ENCODE measurements around the gene SETDB1.
"Not testable (repeated sequence)": the region's sequence is repeated elsewhere in the genome, so short reads cannot be mapped to it uniquely, and the experiment has no call there.

SETDB1 gene

GRCh38 chr1:150926097-150926741 lies at the start of gene SETDB1:
SETDB1 (plus strand) TSS chr1:150926363; CDS start chr1:150927715, 1,352 bp downstream.
- peak; percentile 96 to 98 for DNase-seq

DNA sequence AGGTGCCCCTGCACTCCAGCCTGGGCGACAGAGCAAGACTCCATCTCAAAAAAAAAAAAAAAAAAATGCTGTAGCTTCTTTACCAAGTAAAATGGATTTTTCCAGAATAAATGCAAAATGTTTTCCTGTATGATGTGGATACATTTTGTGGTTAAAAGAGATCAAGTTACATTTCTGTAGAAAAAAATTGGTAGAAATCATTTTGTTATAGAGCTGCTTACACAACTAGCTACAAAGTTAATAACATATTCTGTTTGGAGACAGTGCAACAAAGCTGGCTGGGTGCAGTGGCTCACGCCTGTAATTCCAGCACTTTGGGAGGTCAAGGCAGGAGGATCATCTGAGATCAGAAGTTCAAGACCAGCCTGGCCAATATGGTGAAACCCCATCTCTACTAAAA lies 47.2 kb upstream of the SETDB1 start:
- not testable (repeated sequence) for DNase-seq

DNA sequence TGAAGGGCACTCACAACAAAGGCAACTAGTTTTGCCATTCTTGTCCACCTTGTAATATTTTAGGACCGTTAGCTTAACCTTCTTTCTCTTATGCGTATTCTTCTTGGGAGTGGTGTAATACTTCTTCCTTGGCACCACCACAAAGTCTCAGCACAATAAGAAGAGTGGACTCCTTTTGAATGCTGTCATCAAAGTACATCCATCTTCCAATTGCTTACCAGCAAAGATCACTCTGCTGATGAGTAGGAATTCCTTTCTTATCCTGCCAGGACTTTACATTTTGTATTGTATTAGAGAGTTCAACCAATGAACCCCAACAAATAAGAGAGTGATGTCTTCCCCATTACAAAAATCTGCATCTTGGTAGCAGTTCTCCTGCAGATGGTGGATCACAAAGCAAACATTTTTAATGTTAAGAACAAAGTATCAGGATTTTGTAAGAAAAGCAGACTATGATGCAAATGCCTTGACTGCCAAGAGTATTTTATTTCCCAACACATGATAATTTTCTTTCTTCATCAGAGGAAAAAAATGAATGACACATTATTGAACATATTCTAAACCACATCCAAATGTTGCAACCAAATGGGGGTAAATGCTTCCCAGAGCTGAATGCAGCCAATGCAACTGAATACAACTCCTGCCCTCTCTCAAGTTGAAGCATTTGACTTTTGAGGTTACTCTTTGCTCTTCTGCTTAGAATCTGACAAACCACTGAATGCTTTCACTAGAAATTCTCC lies 44.7 kb upstream of the SETDB1 start:
- no peak for DNase-seq

DNA sequence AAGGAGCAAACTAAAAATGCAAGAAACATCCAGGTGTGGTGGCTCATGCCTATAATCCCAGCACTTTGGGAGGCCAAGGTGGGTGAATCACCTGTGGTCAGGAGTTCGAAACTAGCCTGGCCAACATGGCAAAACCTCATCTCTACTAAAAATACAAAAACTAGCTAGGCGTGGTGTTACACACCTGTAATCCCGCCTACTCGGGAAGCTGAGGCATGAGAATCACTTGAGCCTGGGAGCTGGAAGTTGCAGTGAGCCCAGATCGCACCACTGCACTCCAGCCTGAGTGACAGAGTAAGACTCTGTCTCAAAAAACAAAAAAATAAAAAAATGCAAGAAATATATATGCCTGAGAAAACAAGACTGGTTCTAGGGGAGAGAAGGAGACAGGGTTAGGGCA lies 43.0 kb upstream of the SETDB1 start:
- not testable (repeated sequence) for DNase-seq

DNA sequence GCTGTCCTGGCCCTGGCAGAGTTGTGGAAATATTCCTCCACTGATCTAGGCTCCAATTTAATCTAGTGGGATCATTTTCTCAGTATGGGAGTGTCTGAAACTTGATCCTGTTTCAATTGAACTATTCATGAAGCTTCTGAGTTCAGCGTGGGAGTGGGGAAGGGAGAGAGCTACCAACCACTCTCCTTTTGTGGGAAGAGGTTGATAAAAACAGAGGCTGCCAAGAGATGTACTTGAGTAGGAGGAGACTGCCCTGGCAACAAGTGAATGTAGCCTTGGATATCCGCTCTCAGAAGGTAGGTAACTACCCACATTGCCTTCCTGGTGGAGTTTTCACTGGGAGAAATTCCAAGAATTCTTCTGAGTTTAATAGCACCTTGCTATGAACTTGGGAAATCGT lies 39.1 kb upstream of the SETDB1 start, which contains the start of gene CTXND2:
Gene CTXND2 (plus strand): TSS at position 119 of the 400 bp plus-strand sequence. CDS start 25,179 bp downstream, outside the sequence.
- no peak for DNase-seq

DNA sequence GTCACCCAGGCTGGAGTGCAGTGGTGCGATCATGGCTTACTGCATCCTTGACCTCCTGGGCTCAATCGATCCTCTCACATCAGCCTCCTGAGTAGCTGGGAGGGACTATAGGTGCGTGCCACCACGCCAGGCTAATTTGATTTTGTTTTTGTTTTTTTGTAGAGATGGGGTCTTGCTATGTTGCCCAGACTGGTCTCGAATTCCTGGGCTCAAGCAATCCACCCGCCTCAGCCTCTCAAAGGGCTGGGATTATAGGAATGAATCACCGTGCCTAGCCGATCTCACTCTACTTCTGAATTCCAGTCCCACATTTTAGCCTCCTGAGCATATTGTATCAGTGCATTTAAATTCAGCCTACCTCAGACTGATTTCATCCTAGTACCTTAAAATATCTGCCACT lies 37.4 kb upstream of the SETDB1 start:
- no peak for DNase-seq

GRCh38 chr1:150890033-150890416 lies 36.1 kb upstream of the SETDB1 start:
- no peak for DNase-seq

DNA sequence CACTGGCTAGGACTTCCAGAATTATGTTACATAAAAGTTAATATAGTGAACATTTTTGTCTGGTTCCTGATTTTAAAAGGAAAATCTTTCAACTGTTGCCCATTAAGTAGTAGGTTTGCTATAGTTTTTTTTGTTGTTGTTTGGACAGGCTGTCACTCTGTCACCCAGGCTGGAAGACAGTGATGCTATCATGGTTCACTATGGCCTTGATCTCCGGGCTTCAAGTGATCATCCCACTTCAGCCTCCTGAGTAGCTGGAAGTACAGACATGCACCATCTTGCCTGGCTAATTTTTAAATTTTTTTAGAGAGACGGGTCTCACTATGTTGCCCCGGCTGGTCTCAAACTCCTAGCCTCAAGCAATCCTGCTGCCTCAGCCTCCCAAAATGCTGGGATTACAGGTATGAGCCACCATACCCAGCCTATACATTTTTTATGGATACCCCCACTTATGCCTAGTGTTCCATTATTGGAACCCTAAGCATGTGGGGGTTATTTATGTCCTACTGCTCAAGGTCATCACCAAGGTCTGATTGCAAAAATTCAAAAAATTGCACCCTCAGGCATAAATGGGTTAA lies 32.7 kb upstream of the SETDB1 start:
- no peak for DNase-seq

- DNase-seq: no peak
These were observed 30.5 kb upstream of the SETDB1 start for GRCh38 chr1:150895618-150896017.

DNA sequence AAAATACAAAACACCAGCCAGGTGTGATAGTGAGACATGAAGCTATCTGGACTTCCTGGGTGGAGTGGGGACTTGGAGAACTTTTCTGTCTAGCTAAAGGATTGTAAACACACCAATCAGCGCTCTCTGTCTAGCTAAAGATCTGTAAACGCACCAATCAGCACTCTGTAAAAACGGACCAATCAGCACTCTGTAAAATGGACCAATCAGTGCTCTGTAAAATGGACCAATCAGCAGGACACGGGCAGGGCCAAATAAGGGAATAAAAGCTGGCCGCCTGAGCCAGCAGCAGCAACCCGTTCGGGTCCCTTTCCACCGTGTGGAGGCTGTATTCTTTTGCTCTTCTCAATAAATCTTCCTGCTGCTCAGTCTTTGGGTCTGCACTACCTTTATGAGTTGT lies 26.4 kb upstream of the SETDB1 start:
- DNase-seq: not testable (repeated sequence)

DNA sequence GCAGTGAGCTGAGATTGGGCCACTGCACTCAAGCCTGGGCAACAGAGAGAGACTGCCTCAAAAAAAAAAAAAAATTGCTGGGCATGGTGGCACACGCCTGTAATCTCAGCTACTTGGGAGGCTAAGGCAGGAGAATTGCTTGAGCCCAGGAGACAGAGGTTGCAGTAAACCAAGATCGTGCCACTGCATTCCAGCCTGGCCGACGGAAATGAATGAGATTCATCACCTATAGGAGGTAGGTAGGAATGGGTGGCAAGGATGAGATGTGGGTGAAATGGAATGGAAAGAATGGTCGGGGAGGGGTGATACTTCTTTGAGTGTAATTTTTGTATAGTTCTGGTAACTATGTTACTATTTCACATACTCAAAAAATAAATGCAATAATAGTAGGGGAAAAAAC lies 23.8 kb upstream of the SETDB1 start:
- no peak for DNase-seq

DNA sequence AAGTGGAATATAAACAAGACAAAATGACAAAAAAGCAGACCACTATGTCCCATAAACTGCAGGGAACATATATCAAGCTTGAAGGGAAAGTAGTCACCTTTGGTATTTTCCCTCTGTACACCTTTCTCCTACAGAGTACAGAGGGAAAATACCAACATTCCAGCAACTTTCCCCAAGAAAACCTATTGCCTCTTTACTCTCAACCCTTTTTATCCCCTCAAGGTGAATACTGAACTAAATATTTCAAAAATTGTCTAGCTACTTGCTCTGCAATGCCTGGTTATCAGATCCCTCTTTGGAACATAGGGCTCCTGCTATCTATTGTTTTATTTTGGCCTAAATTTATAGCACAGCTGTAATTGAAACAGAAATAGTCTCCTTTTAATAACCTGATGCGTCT lies 23.4 kb upstream of the SETDB1 start:
- no peak for DNase-seq

DNA sequence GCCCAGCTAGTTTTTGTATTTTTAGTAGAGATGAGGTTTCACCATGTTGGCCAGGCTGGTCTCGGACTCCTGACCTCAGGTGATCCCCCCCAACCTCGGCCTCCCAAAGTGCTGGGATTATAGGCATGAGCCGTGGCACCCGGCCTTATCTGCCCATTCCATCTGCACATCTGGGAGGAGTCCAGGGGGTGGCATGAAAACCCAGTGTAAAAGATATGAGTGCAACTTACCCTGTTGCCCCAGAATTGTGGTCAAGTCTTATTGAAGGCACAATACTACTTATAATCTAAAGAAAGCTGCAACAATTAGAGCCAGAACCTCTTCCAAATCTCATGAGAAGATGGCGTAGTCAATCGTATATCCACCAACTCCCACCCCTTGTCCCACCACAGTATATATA lies 20.9 kb upstream of the SETDB1 start:
- no peak for DNase-seq

DNA sequence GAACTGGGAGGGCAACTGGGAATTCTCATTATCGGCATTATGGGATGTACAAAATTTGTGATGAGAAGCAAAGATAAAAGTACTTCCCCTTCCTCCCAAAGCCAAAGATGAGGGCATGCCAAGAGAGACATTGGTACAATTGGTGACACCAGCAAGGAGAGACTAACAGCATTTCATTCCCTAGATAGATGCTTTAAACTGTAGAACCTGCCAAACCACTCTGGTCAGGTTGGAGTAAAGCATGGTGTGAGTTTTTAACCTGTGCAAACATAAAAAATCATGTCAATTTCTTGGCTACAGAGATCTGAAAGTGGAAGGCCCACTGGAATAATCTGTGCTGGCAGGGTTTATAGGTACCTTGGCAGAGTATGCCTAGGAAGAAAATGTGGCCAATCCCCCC lies 19.8 kb upstream of the SETDB1 start:
- no peak for DNase-seq

- no peak for DNase-seq
These were observed 19.4 kb upstream of the SETDB1 start for GRCh38 chr1:150906813-150907212.

GRCh38 chr1:150909585-150910180 lies 16.5 kb upstream of the SETDB1 start:
- no peak for DNase-seq

DNA sequence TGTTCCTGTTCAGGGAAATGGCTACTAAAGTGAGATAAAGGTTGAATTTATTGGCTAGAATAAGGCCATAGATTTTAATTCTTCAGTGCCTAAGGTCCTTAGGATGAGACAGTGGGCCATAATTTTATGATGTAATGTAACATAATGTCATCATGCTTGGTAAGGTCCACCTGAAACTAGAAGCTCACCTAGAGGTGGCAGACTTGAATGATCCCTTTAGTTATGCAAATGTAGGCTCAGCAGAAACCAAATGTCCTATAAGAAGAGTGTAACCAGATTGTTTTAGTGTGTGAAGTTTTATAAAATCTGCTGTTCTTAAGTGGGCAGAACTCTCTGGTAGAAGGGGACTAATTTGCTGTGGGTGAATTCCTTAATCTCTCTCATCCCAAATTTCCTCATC lies 13.5 kb upstream of the SETDB1 start:
- no peak for DNase-seq

- no peak for DNase-seq
These were observed 8.8 kb upstream of the SETDB1 start for GRCh38 chr1:150917387-150917786.

- DNase-seq: peak; percentile 35 to 70
These were observed 3.6 kb upstream of the SETDB1 start for GRCh38 chr1:150922519-150922975.

GRCh38 chr1:150925080-150925479 lies 1.1 kb upstream of the SETDB1 start:
- DNase-seq: no peak

DNA sequence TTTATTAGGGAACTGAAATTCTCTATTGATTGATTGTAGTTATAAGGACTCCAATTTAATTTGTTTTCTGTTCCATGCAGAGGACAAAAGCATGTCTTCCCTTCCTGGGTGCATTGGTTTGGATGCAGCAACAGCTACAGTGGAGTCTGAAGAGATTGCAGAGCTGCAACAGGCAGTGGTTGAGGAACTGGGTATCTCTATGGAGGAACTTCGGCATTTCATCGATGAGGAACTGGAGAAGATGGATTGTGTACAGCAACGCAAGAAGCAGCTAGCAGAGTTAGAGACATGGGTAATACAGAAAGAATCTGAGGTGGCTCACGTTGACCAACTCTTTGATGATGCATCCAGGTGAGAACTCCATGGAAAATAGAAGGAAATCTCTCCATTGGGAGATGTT lies 1.5 kb downstream of the SETDB1 start:
- DNase-seq: no peak

GRCh38 chr1:150928286-150928685 lies 2.1 kb downstream of the SETDB1 start:
- no peak for DNase-seq

DNA sequence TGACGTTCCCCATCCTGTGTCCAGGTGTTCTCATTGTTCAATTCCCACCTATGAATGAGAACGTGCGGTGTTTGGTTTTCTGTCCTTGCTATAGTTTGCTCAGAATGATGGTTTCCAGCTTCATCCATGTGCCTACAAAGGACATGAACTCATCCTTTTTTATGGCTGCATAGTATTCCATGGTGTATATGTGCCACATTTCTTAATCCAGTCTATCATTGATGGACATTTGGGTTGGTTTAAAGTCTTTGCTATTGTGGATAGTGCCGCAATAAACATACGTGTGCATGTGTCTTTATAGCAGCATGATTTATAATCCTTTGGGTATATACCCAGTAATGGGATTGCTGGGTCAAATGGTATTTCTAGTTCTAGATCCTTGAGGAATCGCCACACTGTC lies 2.6 kb downstream of the SETDB1 start:
- DNase-seq: not testable (repeated sequence)

GRCh38 chr1:150931773-150932172 lies 5.6 kb downstream of the SETDB1 start:
- DNase-seq: no peak
